ENCODE measurements around the gene SMG6. TPM values are rescaled to one million over a fixed set of nuclear protein-coding genes. Genes with fewer than 3 reads are reported as not detected.

The SMG6 gene
- total and polyA plus RNA-seq, 11 donors = 12.2 to 38.6 (median 22.1) TPM

- ATAC-seq = no peak
- peaks cover 12 to 93% (median 75%) of the 10 kb centered on the region in 12 donors for H3K4me1 ChIP-seq
These were observed 233.2 kb downstream of the SMG6 start for GRCh38 chr17:2070241-2071023.

GRCh38 chr17:2068519-2069051, 235.0 kb downstream of the SMG6 start:
- peaks cover 8 to 93% (median 80%) of the 10 kb centered on the region in 12 donors for H3K4me1 ChIP-seq

More at GRCh38 chr17:2070241-2071023, 233.2 kb downstream of the SMG6 start:
- H3K36me3 ChIP-seq = peaks cover 0 to 26% (median 4%) of the 10 kb centered on the region in 9 donors
- no peak overlapping the region for H3K4me3 ChIP-seq
- no peaks in the 10 kb centered on the region for H3K27me3 ChIP-seq
- 85 to 88% (median 86%) methylated on average over 13 of the region's 13 CpGs for WGBS, 4 donors
- no peak for DNase-seq
- TF ChIP-seq CTCF (IDR thresholded peaks at IDR 0.05) (no peak), POLR2A (IDR thresholded peaks at IDR 0.05) (no peak)
- peak overlapping the region; percentile 66 to 98 (median 86) for H3K27ac ChIP-seq
- intact Hi-C loops (cut with DNase I) = no loop called here
- no peaks in the 10 kb centered on the region for H3K9me3 ChIP-seq

GRCh38 chr17:2068031-2068518, 235.5 kb downstream of the SMG6 start:
- WGBS, 4 donors = 56 to 70% (median 63%) methylated on average over 6 of the region's 6 CpGs
- H3K36me3 ChIP-seq = peaks cover 0 to 49% (median 15%) of the 10 kb centered on the region in 9 donors
- H3K27me3 ChIP-seq = no peaks in the 10 kb centered on the region
- peaks cover 8 to 94% (median 83%) of the 10 kb centered on the region in 12 donors for H3K4me1 ChIP-seq
- intact Hi-C loops (cut with DNase I) = loop anchor here in 2 of 10 donors (2.0 to 5.0 kb wide), 2 partner anchors 17 to 109 kb away; no protein-coding TSS in a partner anchor
- no peaks in the 10 kb centered on the region for H3K9me3 ChIP-seq
- no peak for TF ChIP-seq CTCF (IDR thresholded peaks at IDR 0.05)
- TF ChIP-seq POLR2A (IDR thresholded peaks at IDR 0.05) = no peak
- DNase-seq (no peak), ATAC-seq (no peak)
- H3K27ac ChIP-seq = peak overlapping the region; percentile 67 to 98 (median 88)
- no peak overlapping the region for H3K4me3 ChIP-seq

More at GRCh38 chr17:2068519-2069051, 235.0 kb downstream of the SMG6 start:
- 74 to 83% (median 74%) methylated on average over 11 to 15 of the region's 15 CpGs for WGBS, 4 donors
- intact Hi-C loops (cut with DNase I) = loop anchor here in 2 of 10 donors (2.0 to 5.0 kb wide), 2 partner anchors 16 to 109 kb away; no protein-coding TSS in a partner anchor
- no peak for TF ChIP-seq CTCF (IDR thresholded peaks at IDR 0.05)
- no peak for TF ChIP-seq POLR2A (IDR thresholded peaks at IDR 0.05)
- peaks cover 0 to 44% (median 15%) of the 10 kb centered on the region in 9 donors for H3K36me3 ChIP-seq
- no peaks in the 10 kb centered on the region for H3K27me3 ChIP-seq
- DNase-seq (no peak), ATAC-seq (no peak)
- no peaks in the 10 kb centered on the region for H3K9me3 ChIP-seq
- H3K4me3 ChIP-seq = no peak overlapping the region
- peak overlapping the region; percentile 1 to 98 (median 88) for H3K27ac ChIP-seq

- peak in 2 of 4 donors; percentile 29 to 43 for ATAC-seq
These were observed 236.0 kb downstream of the SMG6 start for GRCh38 chr17:2067608-2068024.

More at GRCh38 chr17:2067608-2068024, 236.0 kb downstream of the SMG6 start:
- DNase-seq = peak in 3 of 5 donors; percentile 59 to 66 (median 61)
- WGBS, 4 donors = 31 to 53% (median 40%) methylated on average over 3 to 5 of the region's 5 CpGs
- no peak for TF ChIP-seq CTCF (IDR thresholded peaks at IDR 0.05)
- TF ChIP-seq POLR2A (IDR thresholded peaks at IDR 0.05) = no peak
- no peaks in the 10 kb centered on the region for H3K9me3 ChIP-seq
- no peaks in the 10 kb centered on the region for H3K27me3 ChIP-seq
- H3K4me3 ChIP-seq = no peak overlapping the region
- peaks cover 0 to 53% (median 15%) of the 10 kb centered on the region in 9 donors for H3K36me3 ChIP-seq
- peaks cover 11 to 94% (median 83%) of the 10 kb centered on the region in 12 donors for H3K4me1 ChIP-seq
- H3K27ac ChIP-seq = peak overlapping the region; percentile 67 to 98 (median 88)
- intact Hi-C loops (cut with DNase I) = loop anchor here in 2 of 10 donors (2.0 to 5.0 kb wide), 2 partner anchors 17 to 110 kb away; no protein-coding TSS in a partner anchor

Measured in heart left ventricle (tissue), 16 donors.